ENCODE measurements around the gene CST2. TPM values are rescaled to one million over a fixed set of nuclear protein-coding genes. Genes with fewer than 3 reads are reported as not detected.

The CST2 gene
- total RNA-seq, 1 donor = not detected

DNA sequence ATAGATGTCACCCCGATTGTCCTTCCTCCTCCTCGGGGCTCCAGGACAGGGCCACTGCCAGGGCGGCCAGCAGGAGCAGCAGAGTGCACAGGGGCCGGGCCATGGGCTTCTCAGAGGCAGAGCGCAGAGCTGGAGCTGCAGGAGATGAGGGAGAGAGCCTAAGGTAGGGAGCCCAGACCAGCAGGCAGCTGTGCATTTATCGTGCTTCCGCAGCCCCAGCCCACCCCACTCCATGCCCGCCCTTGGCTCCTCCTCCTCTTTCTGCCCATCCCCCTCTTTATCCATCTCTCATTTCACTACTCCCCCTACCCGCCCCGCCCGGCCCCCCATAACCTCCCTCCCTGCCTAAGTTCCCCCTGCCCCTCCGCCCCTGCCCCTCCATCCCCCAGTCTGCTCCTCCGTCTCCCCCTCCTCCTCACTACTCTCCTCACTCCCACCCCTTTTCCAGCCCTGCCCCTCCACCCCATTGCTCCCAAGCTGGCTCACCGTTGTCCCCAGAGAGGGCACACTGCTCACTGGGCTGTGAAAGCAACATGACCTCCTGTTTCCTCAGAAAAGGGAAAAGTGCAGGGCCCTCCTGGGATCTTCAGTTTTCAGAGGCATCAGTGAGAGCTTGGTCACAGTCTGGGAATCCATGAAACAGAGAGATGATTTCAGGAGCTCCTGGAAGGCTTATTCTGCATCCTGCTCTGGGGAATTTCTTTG is 50.3 kb downstream of the CST2 start:
- peak; percentile 44 for DNase-seq (ENCODE audit: insufficient read length, low spot score, missing footprints)
- H3K9me3 ChIP-seq (ENCODE audit: low read depth, low read length) = no peaks in the 10 kb centered on the region
- peaks cover 9% of the 10 kb centered on the region for H3K27me3 ChIP-seq (ENCODE audit: insufficient read depth, low read length)
- no peak overlapping the region for H3K4me2 ChIP-seq (ENCODE audit: insufficient read depth, low read length)
- H4K20me1 ChIP-seq (ENCODE audit: insufficient read depth, low read length) = no peaks in the 10 kb centered on the region
- H3K27ac ChIP-seq (ENCODE audit: low read depth, low read length) = no peak overlapping the region
- no peaks in the 10 kb centered on the region for H3K79me2 ChIP-seq (ENCODE audit: insufficient read depth, low read length)
- H3K36me3 ChIP-seq (ENCODE audit: insufficient read depth, low read length) = no peaks in the 10 kb centered on the region
- H2AFZ ChIP-seq (ENCODE audit: low read length) = no peak overlapping the region
- peaks cover 16% of the 10 kb centered on the region for H3K4me1 ChIP-seq (ENCODE audit: insufficient read depth, low read length)
- TF ChIP-seq CTCF (IDR thresholded peaks at IDR 0.05; ENCODE audit: extremely low read depth, low read depth, low read length) = no peak
- H3K4me3 ChIP-seq (ENCODE audit: insufficient read depth, low read length) = no peak overlapping the region

DNA sequence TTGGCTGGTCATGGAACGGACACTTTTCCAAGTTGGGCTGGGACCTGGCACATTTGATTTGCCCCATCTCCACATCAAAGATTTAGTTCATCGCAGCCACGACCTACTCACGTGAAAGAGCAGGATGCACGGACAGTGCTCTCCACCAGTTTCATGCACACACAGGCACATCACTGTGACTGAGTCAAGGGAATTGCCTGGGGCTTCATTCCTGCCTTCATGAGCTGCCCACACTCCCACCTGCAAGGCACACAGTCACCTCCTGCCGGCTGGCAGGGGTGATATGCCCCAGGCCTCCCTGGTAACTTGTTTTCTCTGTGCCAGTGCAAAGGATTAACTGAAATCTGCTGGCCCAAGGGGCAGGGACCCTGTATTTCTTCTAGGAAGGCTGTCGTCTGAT is 52.4 kb downstream of the CST2 start:
- H3K27ac ChIP-seq (ENCODE audit: low read depth, low read length) = no peak overlapping the region
- no peaks in the 10 kb centered on the region for H4K20me1 ChIP-seq (ENCODE audit: insufficient read depth, low read length)
- H3K4me1 ChIP-seq (ENCODE audit: insufficient read depth, low read length) = peaks cover 15% of the 10 kb centered on the region
- H3K36me3 ChIP-seq (ENCODE audit: insufficient read depth, low read length) = no peaks in the 10 kb centered on the region
- peaks cover 9% of the 10 kb centered on the region for H3K27me3 ChIP-seq (ENCODE audit: insufficient read depth, low read length)
- no peak for DNase-seq (ENCODE audit: insufficient read length, low spot score, missing footprints)
- H3K4me2 ChIP-seq (ENCODE audit: insufficient read depth, low read length) = no peak overlapping the region
- no peaks in the 10 kb centered on the region for H3K9me3 ChIP-seq (ENCODE audit: low read depth, low read length)
- H3K79me2 ChIP-seq (ENCODE audit: insufficient read depth, low read length) = no peaks in the 10 kb centered on the region
- TF ChIP-seq CTCF (IDR thresholded peaks at IDR 0.05; ENCODE audit: extremely low read depth, low read depth, low read length) = no peak
- H2AFZ ChIP-seq (ENCODE audit: low read length) = no peak overlapping the region
- no peak overlapping the region for H3K4me3 ChIP-seq (ENCODE audit: insufficient read depth, low read length)

Other genes starting within 250 kb of the CST2 start
- gene CST9, start 220.8 kb downstream of the CST2 start, total RNA-seq = not detected in 2 replicates
- gene CST3, start 188.8 kb downstream of the CST2 start, total RNA-seq = 169 and 229 TPM in 2 replicates
- not detected in 2 replicates for gene CST4, start 137.7 kb downstream of the CST2 start, total RNA-seq
- gene CST1, start 75.8 kb downstream of the CST2 start, total RNA-seq = not detected in 2 replicates
- gene CST5, start 53.0 kb upstream of the CST2 start, total RNA-seq = not detected in 2 replicates
- gene GGTLC1, start 162.1 kb upstream of the CST2 start, total RNA-seq = not detected in 2 replicates

All from osteoblast (primary cell).